Spleen (tissue), 11 donors: ENCODE results near the gene SERPINA9. TPM values are rescaled to one million over a fixed set of nuclear protein-coding genes. Genes with fewer than 3 reads are reported as not detected.

Experiments
- DNase-seq: peaks from one replicate; pipeline ENCODE4 v3.0.0-alpha.2; 2020
- H3K27ac ChIP-seq, 8 donors: fragments of 200-600 bp; sonication (generic) in 7 of 8; 1 replicate in 4 of 8; 2 replicates in 4 of 8; pipeline versions ENCODE4 v1.5.0 to v1.8.0; 2016 to 2021; ENCODE audit warnings: inconsistent platforms in 4 of 8, mild to moderate bottlenecking in 4 of 8, moderate library complexity in 1 of 8
- H3K27me3 ChIP-seq, 7 donors: fragments of 200-600 bp; sonication (generic) in 6 of 7; replicated peaks in 1 of 7; 1 replicate in 4 of 7; 2 replicates in 3 of 7; pipeline versions ENCODE4 v1.5.0 to v1.8.0; 2016 to 2021; ENCODE audit warnings: inconsistent platforms in 3 of 7, mild to moderate bottlenecking in 1 of 7
- H3K36me3 ChIP-seq, 6 donors: fragments of 200-600 bp; sonication (generic) in 5 of 6; 1 replicate in 4 of 6; 2 replicates in 2 of 6; pipeline versions ENCODE4 v1.5.0 to v1.8.0; 2016 to 2021; ENCODE audit warnings: inconsistent platforms in 2 of 6
- H3K4me1 ChIP-seq, 6 donors: fragments of 200-600 bp; sonication (generic) in 5 of 6; 1 replicate in 3 of 6; 2 replicates in 3 of 6; pipeline versions ENCODE4 v1.5.0 to v1.8.0; 2016 to 2021; ENCODE audit warnings: inconsistent platforms in 3 of 6
- H3K4me3 ChIP-seq, 8 donors: fragments of 200-600 bp; sonication (generic) in 7 of 8; 1 replicate in 4 of 8; 2 replicates in 4 of 8; pipeline versions ENCODE4 v1.5.0 to v1.8.0; 2016 to 2021; ENCODE audit warnings: inconsistent platforms in 4 of 8, mild to moderate bottlenecking in 4 of 8, moderate library complexity in 2 of 8
- H3K9me3 ChIP-seq, 8 donors: fragments of 200-600 bp; sonication (generic) in 7 of 8; 1 replicate in 4 of 8; 2 replicates in 4 of 8; pipeline versions ENCODE4 v1.5.0 to v1.8.0; 2016 to 2021; ENCODE audit warnings: inconsistent platforms in 4 of 8
- POLR2A ChIP-seq, 3 donors: fragments of 450-650 bp; IDR thresholded peaks; one replicate each; pipeline ENCODE4 v1.5.1; 2017; ENCODE audit warnings: antibody characterized with exemption in 3 of 3, mild to moderate bottlenecking in 1 of 3
- POLR2AphosphoS5 ChIP-seq, 3 donors: sonication (generic); formaldehyde crosslinking; IDR thresholded peaks; one replicate each; pipeline ENCODE4 v1.5.1; 2017; ENCODE audit warnings: antibody characterized with exemption in 3 of 3
- WGBS, 5 donors: extraction: QIAGEN DNeasy Blood & Tissue Kit in 3 of 5; methylation state at CpG; one replicate each; pipeline versions ENCODE4 v1.1.5 to v1.1.7; 2013 to 2018; 5-methylcytosine and 5-hydroxymethylcytosine counted together
- intact Hi-C: fragments of 100-400 bp; cut with DNase I; formaldehyde crosslinking; loops from one replicate; pipeline ENCODE4 v1.15.0; 2023; ENCODE audit warnings: low total_unique reads
- polyA plus RNA-seq, 3 donors: library from polyadenylated mRNA; stranded (reverse); fragments of 200-250 nt; gene quantifications; one replicate each; pipeline ENCODE4 v1.2.1, GENCODE V29; 2013
- total RNA-seq, 7 donors: library from RNA; depleted of rRNA in 3 of 7; stranded (reverse); fragments of >200 nt in 3 of 7; fragmentation: NEBNext Ultra II Directional in 4 of 7; extraction: Animal tissue kit (Norgen Biotek cat#: 25700) in 4 of 7; gene quantifications; one replicate each; pipeline versions ENCODE4 v1.1.0 to v1.2.1, GENCODE V29; 2016 to 2021
- TF ChIP-seq, protein P1 (sequence below), 11 experiments: fragments of 200-600 bp in 7 of 11; fragments of 450-650 bp in 4 of 11; sonication (generic) in 4 of 11; IDR thresholded peaks in 8 of 11; conservative IDR thresholded peaks in 3 of 11; 1 replicate in 7 of 11; 2 replicates in 4 of 11; pipeline versions ENCODE4 v1.4.0 to v1.8.0; 2016 to 2021; ENCODE audit warnings: antibody characterized with exemption in 11 of 11, inconsistent platforms in 4 of 11, mild to moderate bottlenecking in 1 of 11
- donor health status: healthy with polysubstance abuse.
- donor health status: DM: no; HTN: no; CAD: no; lungs with moderate emphysema.
- donor health status: DM: no; HTN: no; CAD: no.
- donor health status: Bipolar disorder and iron deficiency.
- donor health status: healthy.
- donor health status: DM: no; HTN: no; CAD: no.
- donor health status: DM: yes; HTN: yes; CAD: no.

SERPINA9 gene
- total and polyA plus RNA-seq, 10 donors = 0.10 to 8.9 (median 0.65) TPM; not detected in 7

DNA sequence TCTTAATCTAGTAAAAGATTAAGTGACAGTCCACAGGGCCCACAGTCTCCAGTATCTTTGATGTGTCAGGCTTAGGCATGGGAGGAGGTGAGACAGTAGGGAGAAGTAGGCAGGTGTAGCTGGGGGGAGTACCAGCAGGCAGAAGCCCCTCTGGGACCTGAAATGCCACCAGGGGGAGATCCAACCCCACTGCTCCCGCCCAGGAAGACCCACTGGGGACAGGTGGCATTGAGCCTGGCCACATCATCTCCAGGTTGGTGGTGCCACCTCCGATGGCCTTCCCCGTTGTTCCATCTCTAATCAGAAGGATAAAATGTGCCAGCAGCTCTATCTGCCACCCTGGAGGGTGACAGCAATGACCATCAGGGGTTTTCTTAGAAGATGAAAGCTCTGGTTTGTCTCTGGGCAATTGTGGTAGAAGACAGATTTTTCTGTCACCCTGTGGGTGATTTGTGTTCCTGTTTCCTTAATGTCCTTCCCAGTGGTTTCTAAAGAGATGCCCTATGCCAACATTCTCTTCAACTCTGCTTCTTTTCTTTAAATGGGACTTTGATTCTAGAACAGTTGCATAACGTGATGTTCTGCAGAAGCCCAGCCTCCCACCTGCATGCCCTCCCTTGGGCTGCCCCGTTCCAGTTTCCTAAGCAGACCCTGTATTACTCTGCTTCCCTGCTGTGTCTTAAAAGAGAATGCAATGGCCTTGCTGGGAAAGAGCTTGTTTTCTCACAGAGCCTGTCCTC is 45.5 kb upstream of the SERPINA9 start:
- intact Hi-C loops = no loop called here
- TF ChIP-seq POLR2AphosphoS5 (IDR thresholded peaks at IDR 0.05) (no peak), POLR2A (IDR thresholded peaks at IDR 0.05) (no peak)
- TF ChIP-seq, protein P1, sequence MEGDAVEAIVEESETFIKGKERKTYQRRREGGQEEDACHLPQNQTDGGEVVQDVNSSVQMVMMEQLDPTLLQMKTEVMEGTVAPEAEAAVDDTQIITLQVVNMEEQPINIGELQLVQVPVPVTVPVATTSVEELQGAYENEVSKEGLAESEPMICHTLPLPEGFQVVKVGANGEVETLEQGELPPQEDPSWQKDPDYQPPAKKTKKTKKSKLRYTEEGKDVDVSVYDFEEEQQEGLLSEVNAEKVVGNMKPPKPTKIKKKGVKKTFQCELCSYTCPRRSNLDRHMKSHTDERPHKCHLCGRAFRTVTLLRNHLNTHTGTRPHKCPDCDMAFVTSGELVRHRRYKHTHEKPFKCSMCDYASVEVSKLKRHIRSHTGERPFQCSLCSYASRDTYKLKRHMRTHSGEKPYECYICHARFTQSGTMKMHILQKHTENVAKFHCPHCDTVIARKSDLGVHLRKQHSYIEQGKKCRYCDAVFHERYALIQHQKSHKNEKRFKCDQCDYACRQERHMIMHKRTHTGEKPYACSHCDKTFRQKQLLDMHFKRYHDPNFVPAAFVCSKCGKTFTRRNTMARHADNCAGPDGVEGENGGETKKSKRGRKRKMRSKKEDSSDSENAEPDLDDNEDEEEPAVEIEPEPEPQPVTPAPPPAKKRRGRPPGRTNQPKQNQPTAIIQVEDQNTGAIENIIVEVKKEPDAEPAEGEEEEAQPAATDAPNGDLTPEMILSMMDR (IDR thresholded peaks at IDR 0.05 in 8 of 11, conservative IDR thresholded peaks at IDR 0.05 in 3 of 11) = no peak
- no peak for DNase-seq

DNA sequence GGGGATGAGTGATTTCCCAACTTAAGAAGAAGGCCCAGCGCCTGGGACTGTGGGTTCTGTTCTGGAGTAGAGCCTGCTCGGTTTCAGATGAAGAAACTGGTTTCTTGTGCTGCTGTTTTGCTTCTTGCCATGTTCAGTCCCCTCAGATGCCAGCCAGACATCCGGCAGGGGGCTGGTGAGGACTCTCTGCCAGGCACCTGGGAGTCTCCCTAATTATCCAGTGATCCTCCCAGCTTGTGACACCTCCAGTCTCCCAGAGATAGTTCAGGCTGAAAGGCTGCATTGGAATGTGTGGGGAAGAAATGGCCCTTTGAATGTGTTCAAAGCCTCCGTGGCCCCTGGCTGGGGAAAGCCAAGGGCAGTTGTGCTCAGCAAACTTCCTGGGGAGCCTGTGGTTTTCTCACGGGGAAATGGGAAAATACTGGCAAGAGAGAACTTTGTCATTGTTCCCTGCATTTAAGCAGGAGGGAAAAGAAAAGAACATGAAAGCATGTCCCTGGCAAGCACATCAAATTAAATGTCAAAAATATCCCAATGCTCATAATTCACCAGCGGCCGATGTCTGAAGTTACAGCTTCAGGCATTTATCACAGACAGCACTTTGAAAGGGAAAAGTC is 41.8 kb upstream of the SERPINA9 start:
- TF ChIP-seq, protein P1 (IDR thresholded peaks at IDR 0.05 in 8 of 11, conservative IDR thresholded peaks at IDR 0.05 in 3 of 11) = no peak
- TF ChIP-seq POLR2A (IDR thresholded peaks at IDR 0.05) = no peak
- TF ChIP-seq POLR2AphosphoS5 (IDR thresholded peaks at IDR 0.05) = no peak
- H3K27ac ChIP-seq = no peak overlapping the region
- peaks cover 0 to 28% (median 0%) of the 10 kb centered on the region in 7 donors for H3K27me3 ChIP-seq
- peak; percentile 24 for DNase-seq
- peaks cover 0 to 6% (median 0%) of the 10 kb centered on the region in 8 donors for H3K9me3 ChIP-seq
- no peaks in the 10 kb centered on the region for H3K4me1 ChIP-seq
- intact Hi-C loops = no loop called here
- H3K36me3 ChIP-seq = no peaks in the 10 kb centered on the region
- WGBS, 5 donors = 43 to 57% (median 52%) methylated on average over 7 of the region's 7 CpGs
- no peak overlapping the region for H3K4me3 ChIP-seq

More for the DNA sequence above, 45.5 kb upstream of the SERPINA9 start:
- Histone ChIP-seq H3K27me3 (peaks cover 0 to 36% (median 0%) of the 10 kb centered on the region in 7 donors), H3K4me1 (no peaks in the 10 kb centered on the region), H3K27ac (no peak overlapping the region), H3K9me3 (peaks cover 0 to 6% (median 0%) of the 10 kb centered on the region in 8 donors), H3K36me3 (no peaks in the 10 kb centered on the region), H3K4me3 (no peak overlapping the region)
- 50 to 62% (median 60%) methylated on average over 5 of the region's 5 CpGs for WGBS, 5 donors

DNA sequence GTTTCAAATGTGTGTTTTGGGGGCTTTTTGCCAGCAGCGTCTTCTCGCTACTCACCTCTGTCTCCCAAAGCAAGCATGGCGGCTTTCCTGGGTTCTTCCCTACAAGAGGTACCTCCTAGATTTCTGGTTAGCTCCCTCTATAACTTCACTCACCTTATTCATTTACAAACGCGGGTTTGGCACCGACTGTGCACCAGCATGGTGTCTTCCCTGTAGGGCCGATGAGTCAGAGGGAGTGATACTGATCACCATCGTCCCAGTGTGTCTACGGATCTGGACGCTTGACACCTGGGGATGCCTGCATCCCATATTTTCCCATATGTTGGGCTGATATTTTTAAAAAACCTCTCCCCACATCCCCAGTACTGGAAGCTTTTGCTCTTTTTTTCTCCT is 41.2 kb upstream of the SERPINA9 start:
- H3K36me3 ChIP-seq = no peaks in the 10 kb centered on the region
- H3K9me3 ChIP-seq = peaks cover 0 to 6% (median 0%) of the 10 kb centered on the region in 8 donors
- intact Hi-C loops = no loop called here
- peak; percentile 41 for DNase-seq
- H3K27me3 ChIP-seq = peaks cover 0 to 28% (median 0%) of the 10 kb centered on the region in 7 donors
- H3K4me1 ChIP-seq = no peaks in the 10 kb centered on the region
- no peak overlapping the region for H3K27ac ChIP-seq
- no peak overlapping the region for H3K4me3 ChIP-seq
- 69 to 74% (median 72%) methylated on average over 10 of the region's 10 CpGs for WGBS, 5 donors
- TF ChIP-seq POLR2AphosphoS5 (IDR thresholded peaks at IDR 0.05) (no peak), POLR2A (IDR thresholded peaks at IDR 0.05) (no peak)
- TF ChIP-seq, protein P1 (IDR thresholded peaks at IDR 0.05 in 8 of 11, conservative IDR thresholded peaks at IDR 0.05 in 3 of 11) = no peak

DNA sequence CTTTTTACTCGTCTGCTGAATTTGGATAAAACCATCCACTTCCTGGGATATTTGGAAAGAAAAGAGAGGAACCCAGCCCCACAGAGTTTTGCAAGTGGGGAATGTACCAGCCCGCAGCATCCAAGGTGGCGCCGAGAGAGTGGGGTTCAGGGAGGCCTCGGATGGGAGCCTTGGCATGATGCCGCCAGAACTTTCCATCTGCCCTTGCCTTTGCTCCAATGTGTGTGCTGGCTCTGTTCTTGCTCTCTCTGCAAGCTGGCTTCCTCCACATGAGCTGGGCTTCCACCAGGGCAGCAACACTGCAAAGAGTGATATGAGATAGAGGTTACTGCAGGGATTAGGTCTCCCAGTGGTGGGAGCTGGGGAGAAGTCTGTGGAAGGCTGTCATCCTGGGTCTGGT is 39.9 kb upstream of the SERPINA9 start:
- 87 to 94% (median 90%) methylated on average over 6 of the region's 6 CpGs for WGBS, 5 donors
- Histone ChIP-seq H3K9me3 (peaks cover 0 to 6% (median 0%) of the 10 kb centered on the region in 8 donors), H3K27ac (no peak overlapping the region), H3K4me3 (no peak overlapping the region), H3K36me3 (no peaks in the 10 kb centered on the region), H3K4me1 (no peaks in the 10 kb centered on the region), H3K27me3 (peaks cover 0 to 28% (median 0%) of the 10 kb centered on the region in 7 donors)
- no peak for TF ChIP-seq POLR2AphosphoS5 (IDR thresholded peaks at IDR 0.05)
- no peak for TF ChIP-seq POLR2A (IDR thresholded peaks at IDR 0.05)
- TF ChIP-seq, protein P1 (IDR thresholded peaks at IDR 0.05 in 8 of 11, conservative IDR thresholded peaks at IDR 0.05 in 3 of 11) = no peak
- intact Hi-C loops = no loop called here
- no peak for DNase-seq
